Stomach smooth muscle (tissue), 2 donors: ENCODE results near the gene SELENON.
A peak's percentile ranks its signal among the peaks of the same experiment; 100 is the strongest.

Experiments used
- H3K27ac ChIP-seq: one replicate; pipeline ENCODE4 v1.7.0; 2013; ENCODE audit warnings: mild to moderate bottlenecking, low read length, inconsistent platforms
- H3K27me3 ChIP-seq, 2 donors: one replicate each; pipeline ENCODE4 v1.7.0; 2013; ENCODE audit warnings: low read length in 2 of 2; ENCODE audit not compliant: insufficient read depth in 2 of 2, control insufficient read depth in 1 of 2
- H3K36me3 ChIP-seq, 2 donors: one replicate each; pipeline ENCODE4 v1.7.0; 2013; ENCODE audit warnings: low read length in 2 of 2; ENCODE audit not compliant: control insufficient read depth in 2 of 2, insufficient read depth in 2 of 2
- H3K4me1 ChIP-seq: one replicate; pipeline ENCODE4 v1.7.0; 2013; ENCODE audit warnings: low read length; ENCODE audit not compliant: control insufficient read depth, insufficient read depth
- H3K4me3 ChIP-seq, 2 donors: one replicate each; pipeline ENCODE4 v1.7.0; 2013; ENCODE audit warnings: low read length in 2 of 2
- H3K9ac ChIP-seq, 2 donors: one replicate each; pipeline ENCODE4 v1.7.0; 2013; ENCODE audit warnings: low read length in 2 of 2, mild to moderate bottlenecking in 1 of 2
- H3K9me3 ChIP-seq, 2 donors: one replicate each; pipeline ENCODE4 v1.7.0; 2013; ENCODE audit warnings: low read length in 2 of 2; ENCODE audit not compliant: control insufficient read depth in 2 of 2
- donor health status: healthy.
- donor health status: Pancreatic carcinoma.

The SELENON gene

DNA sequence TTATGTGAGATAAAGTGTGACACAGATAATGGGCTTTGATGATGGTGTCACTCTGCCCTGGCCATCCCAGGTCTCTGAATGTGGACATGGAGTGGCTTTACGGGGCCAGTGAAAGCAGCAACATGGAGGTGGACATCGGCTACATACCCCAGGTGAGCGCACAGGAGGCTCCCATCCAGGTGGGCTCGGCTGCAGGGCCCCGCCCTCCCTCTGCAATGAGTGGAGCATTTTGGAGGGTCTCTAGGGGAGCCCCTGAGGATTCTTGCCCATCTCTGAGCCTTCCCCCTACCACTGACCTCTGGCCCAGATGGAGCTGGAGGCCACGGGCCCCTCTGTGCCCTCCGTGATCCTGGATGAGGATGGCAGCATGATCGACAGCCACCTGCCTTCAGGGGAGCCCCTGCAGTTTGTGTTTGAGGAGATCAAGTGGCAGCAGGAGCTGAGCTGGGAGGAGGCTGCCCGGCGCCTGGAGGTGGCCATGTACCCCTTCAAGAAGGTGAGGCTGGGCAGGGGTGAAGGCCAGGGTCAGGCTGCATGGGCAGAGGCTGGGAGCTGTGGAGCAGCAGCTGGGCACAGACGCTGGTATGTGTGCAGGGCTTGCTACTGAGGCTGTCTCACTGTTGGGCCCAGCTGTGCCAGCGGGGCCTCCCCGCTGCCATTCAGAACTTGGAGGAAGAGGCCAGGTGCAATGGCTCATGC lies 11.5 kb downstream of the SELENON start:
- Histone ChIP-seq H3K27ac (no peak overlapping the region), H3K4me3 (no peak overlapping the region), H3K9ac (no peak overlapping the region), H3K9me3 (no peaks in the 10 kb centered on the region), H3K27me3 (no peaks in the 10 kb centered on the region), H3K36me3 (peaks cover 22 to 47% of the 10 kb centered on the region in 2 donors), H3K4me1 (peaks cover 23% of the 10 kb centered on the region)

DNA sequence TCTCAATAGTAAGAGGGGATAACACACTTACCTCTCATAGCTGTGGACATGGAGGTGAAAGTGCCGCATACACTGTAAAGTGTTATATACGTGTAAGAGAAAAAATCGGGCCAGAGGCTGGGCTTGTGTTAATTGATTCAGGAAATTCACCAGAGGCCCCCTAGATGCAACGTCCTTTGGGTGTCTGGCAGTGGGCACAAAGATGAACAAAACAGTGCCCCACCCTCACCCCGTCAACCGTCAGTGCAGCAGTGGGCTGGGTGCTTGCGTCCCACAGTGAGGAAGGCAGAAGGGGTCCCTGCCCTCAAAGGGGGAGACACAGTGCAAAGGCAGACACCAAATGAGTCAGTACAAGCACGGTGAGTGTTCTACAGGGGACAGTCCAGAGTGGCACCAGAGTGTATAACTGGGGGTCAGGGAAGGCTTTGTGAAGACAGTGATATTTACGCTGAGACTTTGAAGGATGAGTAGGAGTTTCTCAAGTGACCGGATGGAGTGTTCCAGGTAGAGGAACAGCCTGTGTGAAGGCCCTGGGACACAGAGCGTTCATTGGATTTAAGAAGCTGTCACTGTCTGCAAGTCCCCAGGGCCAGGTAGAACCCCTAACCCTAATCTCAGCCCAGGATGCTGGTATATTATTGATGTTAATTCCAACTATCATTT lies 13.2 kb downstream of the SELENON start:
- Histone ChIP-seq H3K27me3 (no peaks in the 10 kb centered on the region), H3K4me3 (no peak overlapping the region), H3K9me3 (no peaks in the 10 kb centered on the region), H3K4me1 (peaks cover 10% of the 10 kb centered on the region), H3K36me3 (peaks cover 22 to 45% of the 10 kb centered on the region in 2 donors), H3K9ac (peak overlapping the region in 1 of 2 donors; percentile 15), H3K27ac (no peak overlapping the region)

DNA sequence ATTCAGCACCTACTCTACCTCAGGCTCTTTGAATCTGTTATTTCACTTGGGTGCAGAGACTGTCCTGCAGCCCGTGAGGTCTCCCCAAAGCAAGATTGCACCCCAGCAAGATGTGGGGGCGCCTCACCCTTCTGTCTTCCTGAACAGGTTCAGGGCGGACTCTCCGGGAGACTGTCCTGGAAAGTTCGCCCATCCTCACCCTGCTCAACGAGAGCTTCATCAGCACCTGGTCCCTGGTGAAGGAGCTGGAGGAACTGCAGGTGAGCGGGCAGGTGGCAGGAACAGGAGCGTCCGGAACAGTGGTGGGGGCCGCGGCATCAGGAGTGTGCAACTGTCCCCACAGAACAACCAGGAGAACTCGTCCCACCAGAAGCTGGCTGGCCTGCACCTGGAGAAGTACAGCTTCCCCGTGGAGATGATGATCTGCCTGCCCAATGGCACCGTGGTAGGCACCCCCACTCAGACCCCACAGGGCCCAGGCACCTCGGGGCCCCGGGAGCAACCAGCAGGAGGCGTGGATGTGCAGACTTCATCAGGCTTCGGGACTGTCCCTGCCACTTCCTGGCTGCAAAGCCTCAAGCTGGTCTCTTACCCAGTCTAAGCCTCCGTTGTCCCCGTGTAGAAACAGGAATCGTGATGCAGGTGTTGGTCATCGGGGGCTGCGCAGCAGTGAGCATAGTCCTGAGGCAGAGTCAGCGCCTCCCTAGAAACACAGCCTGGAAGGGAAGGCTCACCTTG lies 13.9 kb downstream of the SELENON start:
- Histone ChIP-seq H3K9me3 (no peaks in the 10 kb centered on the region), H3K36me3 (peaks cover 22 to 43% of the 10 kb centered on the region in 2 donors), H3K4me1 (peaks cover 16% of the 10 kb centered on the region), H3K9ac (no peak overlapping the region), H3K4me3 (no peak overlapping the region), H3K27me3 (no peaks in the 10 kb centered on the region), H3K27ac (no peak overlapping the region)

DNA sequence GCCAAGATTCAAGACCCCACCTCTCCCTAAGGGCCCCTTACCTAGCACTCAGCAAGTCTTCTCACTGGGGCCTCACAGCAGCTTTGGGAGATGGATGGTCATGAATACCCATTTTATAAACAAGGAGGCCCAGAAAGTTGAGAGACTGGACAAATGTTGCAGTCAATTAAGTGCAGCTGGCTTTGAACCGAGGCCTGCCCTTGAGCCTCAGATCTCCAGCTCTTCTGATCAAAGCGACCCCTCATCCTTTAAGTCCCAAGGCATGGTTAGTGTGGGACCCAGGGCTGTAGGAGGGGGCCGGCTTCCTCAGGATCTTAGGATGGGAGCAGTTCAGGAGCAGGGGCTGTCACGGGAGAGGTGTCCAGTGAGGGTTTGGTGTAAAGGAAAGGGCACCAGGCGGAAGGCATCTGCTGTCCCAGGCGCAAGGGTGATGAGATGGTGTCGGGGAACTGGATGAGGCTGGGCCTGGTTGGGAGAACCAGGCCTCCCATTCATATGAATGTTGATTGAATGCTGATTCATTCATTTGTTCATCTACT lies 14.6 kb downstream of the SELENON start:
- Histone ChIP-seq H3K4me3 (no peak overlapping the region), H3K36me3 (peaks cover 22 to 36% of the 10 kb centered on the region in 2 donors), H3K27ac (no peak overlapping the region), H3K4me1 (peaks cover 22% of the 10 kb centered on the region), H3K27me3 (no peaks in the 10 kb centered on the region), H3K9me3 (no peaks in the 10 kb centered on the region), H3K9ac (no peak overlapping the region)

DNA sequence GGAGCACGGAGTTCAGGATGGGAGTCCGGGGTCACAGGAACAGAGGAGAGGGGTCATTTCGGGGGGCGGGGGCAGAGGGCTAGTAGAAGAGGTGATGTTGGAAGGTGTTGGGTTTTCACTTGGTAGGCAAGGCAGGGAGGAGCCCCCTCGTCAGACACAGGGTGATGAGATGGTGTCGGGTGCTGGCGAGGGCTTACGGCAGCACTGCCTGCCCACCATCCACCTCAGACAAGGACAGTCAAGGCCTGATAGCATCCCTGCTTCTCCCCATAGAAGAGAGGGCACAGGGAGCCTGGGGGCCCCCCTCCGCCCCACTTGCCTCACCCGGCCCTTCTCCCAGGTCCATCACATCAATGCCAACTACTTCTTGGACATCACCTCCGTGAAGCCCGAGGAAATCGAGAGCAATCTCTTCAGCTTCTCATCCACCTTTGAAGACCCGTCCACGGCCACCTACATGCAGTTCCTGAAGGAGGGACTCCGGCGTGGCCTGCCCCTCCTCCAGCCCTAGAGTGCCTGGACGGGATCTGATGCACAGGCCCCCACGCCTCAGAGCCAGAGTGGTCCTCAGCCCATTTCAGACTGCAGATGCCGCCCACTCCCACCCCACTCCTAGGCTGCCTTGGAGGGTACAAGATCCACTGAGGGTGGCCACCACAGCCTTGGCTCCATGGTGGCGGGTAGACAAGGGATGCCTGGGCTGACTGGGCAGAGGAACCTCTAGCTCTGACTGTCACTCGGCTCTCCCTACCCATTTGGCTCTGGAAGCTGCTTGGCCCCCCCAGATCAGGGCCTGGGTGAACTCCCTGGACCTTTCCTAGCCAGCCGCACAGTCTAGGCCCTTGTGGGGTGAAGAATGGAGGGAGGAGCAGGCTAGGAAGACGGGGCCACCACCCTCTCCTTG lies 15.5 kb downstream of the SELENON start:
- no peak overlapping the region for H3K27ac ChIP-seq
- H3K36me3 ChIP-seq: peaks cover 22 to 34% of the 10 kb centered on the region in 2 donors
- H3K9ac ChIP-seq: no peak overlapping the region
- H3K4me3 ChIP-seq: no peak overlapping the region
- peaks cover 22% of the 10 kb centered on the region for H3K4me1 ChIP-seq
- H3K9me3 ChIP-seq: no peaks in the 10 kb centered on the region
- no peaks in the 10 kb centered on the region for H3K27me3 ChIP-seq

DNA sequence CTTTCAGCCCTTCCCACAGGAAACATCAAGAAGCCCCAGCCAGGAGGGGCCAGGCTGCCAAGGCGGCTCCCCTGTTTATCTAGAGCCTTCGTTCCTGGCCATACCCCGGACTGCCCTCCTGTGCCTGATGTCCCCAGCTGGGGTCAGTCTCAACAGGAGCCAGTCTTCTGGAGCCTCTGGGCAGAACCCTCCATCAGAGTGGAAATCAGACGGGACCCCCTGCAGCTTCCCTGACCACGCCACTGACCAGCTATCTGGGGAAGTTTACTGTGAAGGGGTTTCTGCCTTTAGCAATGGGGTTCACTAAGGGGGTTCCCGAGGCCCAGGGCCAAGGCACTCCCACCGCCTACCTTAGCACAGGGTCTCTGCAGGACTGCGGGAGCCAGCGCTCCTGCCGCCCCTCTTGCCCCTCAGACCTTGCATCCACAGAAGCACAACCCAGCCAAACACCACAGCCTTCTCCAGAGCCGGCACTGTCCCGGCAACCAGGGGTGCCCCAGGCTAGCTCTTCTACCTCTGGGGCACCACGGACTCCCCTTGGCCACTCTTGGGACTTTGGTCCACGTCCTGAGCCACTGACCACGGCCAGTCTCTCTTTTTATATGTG lies 16.2 kb downstream of the SELENON start:
- Histone ChIP-seq H3K27me3 (no peaks in the 10 kb centered on the region), H3K36me3 (peaks cover 21 to 34% of the 10 kb centered on the region in 2 donors), H3K27ac (no peak overlapping the region), H3K4me1 (peaks cover 23% of the 10 kb centered on the region), H3K9me3 (no peaks in the 10 kb centered on the region), H3K9ac (no peak overlapping the region), H3K4me3 (no peak overlapping the region)

DNA sequence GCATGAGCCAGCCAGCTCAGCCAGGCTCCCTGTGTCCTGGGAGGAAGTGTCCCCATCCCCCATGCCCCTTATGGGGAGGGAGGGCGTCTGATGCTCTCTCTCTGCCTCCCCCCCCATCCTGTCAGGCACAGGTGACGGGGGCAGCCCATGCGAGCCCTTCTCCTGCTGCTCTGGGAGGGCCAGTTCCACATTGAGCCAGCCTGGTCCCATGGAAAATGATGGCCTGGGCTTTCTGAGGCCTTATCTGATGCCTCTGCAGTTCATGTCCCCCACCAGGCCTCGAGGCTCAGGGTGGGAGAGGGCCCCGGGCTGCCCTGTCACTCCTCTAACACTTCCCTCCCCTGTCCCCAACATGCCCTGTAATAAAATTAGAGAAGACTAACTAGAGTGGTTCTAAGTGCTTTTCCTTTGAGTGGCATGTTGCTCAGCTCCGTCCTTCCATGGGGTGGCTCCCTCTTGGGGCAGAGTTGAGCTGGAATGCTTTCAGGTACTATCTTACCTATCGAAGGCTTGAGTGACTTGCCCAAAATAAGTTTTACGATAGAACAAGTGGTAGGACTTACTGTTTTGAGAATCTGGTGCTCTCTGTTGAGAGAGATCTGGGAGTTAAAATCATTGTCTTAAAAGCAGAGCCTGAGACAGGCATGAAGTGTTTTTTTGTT lies 18.0 kb downstream of the SELENON start:
- Histone ChIP-seq H3K4me3 (no peak overlapping the region), H3K9me3 (no peaks in the 10 kb centered on the region), H3K9ac (peak overlapping the region in 1 of 2 donors; percentile 21), H3K27ac (no peak overlapping the region), H3K36me3 (peaks cover 13 to 24% of the 10 kb centered on the region in 2 donors), H3K27me3 (no peaks in the 10 kb centered on the region), H3K4me1 (peaks cover 31% of the 10 kb centered on the region)

DNA sequence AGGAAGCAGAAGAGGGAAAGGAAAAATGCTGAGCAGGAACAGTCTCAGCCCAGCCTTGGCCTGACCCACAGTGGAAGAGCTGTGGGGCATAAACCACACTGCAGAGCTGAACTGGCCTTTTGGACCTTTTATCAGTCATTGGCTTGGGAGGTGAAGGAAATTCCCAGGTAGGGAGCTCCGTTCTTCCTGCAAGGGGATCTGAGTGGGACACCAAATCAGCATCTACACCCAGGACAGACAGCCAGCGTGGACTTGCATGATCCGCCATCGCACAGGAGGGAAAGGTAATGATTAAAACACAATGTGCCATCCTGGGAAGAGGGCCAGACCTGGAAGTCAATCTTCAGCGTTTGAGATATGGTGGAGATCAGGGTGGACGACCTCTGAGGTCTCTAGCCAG lies 18.6 kb downstream of the SELENON start:
- Histone ChIP-seq H3K27me3 (no peaks in the 10 kb centered on the region), H3K4me1 (peaks cover 31% of the 10 kb centered on the region), H3K9ac (peak overlapping the region; percentile 85 to 90), H3K4me3 (peak overlapping the region; percentile 83 to 93), H3K36me3 (peaks cover 10 to 20% of the 10 kb centered on the region in 2 donors), H3K9me3 (no peaks in the 10 kb centered on the region), H3K27ac (peak overlapping the region; percentile 80)

DNA sequence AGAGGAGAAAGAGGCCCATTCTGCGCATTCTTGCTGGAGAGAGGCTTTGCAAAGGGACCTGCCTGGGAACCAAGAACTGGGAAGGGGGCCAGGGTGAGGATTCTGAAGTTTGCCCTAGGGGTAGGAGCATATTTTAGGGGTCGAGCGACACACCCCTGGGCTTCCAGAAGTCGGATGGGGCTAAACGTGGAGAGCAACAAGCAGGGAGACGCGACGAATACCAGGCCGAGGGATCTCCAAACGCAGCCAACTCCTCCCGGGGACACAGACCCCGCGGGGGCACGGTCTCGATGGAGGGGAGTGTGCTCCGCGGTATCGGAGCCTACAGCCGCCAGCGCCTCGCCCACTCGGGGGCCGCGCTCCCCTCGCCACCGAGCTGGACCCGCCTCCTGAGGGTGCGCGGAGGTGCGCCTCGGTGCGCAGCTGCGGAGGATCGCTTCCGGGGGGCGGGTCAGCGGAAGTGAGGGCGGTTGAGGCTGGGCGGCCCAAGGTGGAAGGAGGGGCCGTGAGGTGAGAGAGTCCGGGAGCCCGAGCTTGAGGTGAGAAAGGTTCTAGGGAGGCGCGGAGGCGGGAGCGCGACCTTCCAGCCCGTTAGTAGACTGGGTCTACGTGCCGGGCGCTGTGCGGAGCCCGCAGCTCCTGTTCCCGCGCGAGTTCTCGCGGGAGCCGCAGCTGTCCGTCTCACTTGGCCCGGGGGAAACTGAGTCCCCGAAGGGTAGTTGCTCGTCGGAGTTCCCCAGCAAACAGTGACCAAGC lies 19.7 kb downstream of the SELENON start, which contains the start of gene MTFR1L:
Gene MTFR1L, plus strand, starts transcription at position 464 of the 756 bp plus-strand sequence. CDS start 3,151 bp downstream, outside the sequence.
- Histone ChIP-seq H3K4me1 (peaks cover 31% of the 10 kb centered on the region), H3K4me3 (peak within 1 kb of the TSS; percentile 83 to 93), H3K36me3 (peaks cover 3 to 12% of the 10 kb centered on the region in 2 donors), H3K9me3 (no peaks in the 10 kb centered on the region), H3K27ac (peak within 1 kb of the TSS; percentile 80), H3K27me3 (no peaks in the 10 kb centered on the region), H3K9ac (peak within 1 kb of the TSS; percentile 85 to 90)
